ENCODE data around the gene WDFY4.

Gene WDFY4

DNA sequence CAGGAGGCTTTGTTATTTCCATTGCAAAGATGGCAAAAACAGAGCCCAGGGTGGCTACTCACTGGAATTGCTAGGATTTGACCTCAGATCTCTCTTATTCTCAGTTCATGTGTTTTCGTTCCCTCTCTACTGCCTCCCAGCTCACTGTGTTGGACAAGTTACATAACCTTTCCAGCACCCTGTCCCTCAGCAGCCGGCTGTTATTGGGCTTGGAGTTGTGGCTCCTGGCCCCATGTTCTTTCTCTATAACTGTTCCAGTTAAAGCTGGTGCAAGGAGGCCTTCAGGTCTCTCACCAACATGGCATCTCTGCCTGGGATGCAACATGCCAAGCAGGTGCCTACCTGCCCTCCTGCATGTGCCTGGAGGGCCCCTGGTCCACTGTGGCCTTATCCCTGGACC lies 198.2 kb downstream of the WDFY4 start:
- DNase-seq = no peak

DNA sequence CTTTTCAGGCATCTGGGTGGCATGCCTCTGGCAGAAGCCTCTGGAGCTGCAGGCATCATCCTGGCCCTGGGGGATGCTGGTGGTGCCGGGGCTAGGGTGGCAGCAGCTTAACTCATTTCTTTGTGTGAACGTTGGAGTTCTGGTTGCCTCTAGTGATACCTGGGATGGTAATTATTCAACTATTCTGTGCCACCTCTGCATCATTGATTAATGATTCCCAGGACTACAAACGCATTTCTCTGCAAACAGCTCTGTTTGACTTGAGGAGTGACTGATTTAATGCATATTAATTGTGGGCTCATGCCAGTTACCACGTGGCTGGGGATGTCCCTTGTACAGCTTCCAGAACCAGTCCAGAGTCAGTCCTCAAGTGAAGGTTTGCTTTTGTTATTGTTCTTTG lies 199.0 kb downstream of the WDFY4 start:
- no peak for DNase-seq

DNA sequence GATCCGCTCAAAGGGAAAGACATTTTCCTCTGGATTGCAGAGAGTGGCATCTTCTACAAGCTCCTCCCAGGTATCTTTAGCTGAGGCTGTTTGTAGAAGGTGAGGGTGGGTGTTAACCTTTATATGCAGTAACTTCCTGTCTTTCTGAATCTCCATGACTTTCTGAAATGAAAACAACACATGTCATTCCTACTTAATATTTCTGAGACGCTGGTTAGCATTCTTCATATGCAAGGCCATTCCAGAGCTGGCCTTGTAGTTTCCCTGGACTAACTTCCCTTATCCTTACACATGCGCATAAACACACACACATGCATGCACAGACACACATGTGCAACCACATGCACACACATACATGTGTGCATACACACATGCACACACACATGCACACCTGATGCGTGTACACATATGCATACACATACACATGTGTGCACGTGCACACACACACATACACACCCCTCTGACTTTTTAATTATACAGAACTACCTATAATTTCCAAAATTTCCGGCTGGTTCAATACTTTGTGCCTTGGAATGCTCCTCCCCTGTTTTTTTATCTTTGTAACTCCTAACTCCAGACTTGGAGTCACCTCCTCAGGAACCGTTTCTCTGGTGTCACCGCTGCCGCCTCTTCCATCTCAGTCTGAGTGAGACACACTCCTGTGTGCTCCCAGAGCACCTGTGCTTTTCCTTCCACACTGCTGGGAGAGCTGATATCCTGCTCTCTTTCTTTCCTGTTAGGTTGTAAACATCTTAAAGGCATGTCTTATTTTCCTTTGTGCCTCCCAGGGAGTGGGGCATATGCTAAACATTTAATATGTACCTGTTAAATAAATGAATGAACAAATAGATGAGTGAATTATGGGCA lies 199.7 kb downstream of the WDFY4 start:
- DNase-seq = no peak

DNA sequence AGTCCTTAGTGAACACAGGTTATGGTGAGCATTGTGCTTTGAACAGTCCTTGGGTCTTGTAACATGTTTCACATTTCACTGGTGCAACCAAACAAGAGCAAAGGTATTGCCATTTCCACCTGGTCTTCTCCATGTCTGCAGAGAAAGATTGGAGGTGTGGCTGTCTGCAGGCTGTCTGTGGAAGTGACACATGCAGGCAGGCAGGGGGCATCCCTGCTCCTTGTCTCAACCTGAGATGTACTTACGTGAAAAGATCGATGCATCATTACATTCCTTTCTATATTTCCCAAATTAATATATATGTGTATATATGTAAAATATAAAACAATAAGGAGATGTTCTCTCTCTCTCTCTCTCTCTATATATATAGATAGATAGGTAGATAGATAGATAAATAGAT lies 200.7 kb downstream of the WDFY4 start:
- no peak for DNase-seq

DNA sequence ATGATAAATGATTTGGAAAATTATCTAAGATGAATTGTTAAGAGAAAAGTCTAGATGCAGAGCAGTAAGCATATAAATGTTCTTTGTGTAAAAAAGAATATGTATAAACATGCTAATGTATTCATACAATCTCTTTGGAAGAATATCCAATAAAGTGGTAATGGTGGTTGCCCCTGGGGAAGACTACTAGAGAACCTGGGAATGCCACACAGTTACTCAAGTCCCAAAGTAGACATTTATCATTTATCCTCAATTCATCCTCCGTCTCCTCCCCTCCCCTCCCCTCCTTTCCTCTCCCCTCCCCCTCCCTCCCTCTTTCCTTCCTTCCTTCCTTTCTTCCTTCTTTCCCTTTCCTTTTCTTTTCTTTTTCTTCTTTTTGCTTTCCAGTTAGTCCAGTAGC lies 203.3 kb downstream of the WDFY4 start:
- DNase-seq = no peak

DNA sequence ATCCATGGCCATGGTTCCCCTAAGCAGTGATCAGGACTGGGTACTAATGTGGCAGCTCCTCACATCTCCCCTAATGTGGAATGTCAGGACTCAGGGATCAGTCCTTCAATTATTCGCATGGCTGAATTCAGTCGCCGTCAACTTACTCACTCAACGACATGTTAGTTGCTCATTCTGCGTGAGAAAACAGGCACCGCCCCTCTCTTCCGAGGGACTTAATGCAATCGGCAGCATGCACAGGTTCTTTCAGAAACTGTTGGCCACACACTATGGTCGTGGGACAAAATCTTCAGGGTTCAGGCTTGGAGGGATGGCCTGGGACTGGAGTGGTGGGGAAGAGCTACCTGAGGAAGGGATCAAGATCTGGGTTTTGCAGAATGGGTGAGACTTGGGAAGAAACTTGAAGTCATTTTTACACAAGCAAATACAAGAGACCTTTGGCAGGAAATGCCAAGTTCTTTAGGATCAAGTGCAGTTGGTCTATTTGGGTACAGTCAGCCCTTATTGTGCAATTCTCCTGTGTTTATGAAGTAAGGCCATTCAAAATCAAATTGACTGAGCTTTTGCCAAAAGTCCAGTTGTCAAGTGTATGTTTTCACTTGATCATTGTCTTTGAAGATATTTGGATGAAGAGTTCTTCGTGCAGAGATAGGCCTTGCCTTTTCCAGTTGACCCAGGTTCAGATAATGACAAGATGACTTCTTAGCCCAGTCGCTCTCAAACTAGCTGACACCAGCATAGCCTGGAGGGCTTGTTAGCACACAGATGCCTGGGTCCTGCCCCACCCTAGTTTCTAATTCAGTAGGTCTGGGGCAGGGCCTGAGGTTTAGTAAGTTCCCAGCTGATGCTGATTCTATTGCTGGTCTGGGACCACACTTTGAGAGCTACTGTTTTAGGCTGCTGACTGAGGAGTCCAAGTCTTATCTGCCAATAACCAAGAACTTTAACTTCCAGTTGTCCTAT lies 206.5 kb downstream of the WDFY4 start:
- DNase-seq = no peak

DNA sequence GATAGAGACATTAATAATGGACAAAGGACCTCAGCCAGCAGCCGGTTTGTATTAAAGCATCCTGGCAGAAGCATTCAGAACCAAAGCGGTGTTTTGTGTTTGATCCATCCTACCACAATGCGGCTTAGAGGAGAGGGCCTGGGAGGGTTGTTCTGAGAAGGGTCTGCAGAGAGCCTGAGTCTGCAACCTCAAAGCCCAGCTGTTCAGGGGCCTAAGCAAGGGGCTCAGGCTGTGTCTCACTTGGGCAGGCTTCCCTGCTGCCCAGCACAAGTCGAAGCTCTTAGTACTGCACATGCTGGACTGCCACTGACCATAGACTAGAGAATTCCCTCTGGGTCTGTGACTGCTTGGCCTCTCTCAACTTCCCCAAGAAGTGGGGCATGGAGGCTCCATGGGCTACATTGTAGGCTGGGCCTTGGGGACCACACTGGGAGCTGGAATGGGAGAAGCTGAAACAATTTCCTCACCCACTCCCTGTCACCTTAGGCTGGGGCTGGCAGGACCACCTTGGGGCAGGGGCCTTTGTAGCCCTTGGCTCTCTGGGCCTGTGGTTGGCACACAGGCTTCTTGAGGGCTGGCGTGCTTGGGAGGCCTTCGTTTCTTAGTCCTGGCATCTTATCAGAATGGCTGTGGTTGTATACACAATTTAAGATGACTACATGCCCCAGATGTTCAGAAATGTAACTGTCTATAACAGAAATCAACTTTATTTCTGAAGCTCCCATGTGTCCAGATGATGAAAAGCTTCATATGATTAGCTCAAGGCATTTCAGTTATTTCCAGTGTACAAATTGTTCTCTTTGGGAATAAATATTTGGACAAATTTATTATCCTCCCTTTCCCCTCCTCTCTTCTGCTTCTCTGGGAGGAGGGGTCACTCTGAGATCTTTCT lies 210.5 kb downstream of the WDFY4 start:
- no peak for DNase-seq

DNA sequence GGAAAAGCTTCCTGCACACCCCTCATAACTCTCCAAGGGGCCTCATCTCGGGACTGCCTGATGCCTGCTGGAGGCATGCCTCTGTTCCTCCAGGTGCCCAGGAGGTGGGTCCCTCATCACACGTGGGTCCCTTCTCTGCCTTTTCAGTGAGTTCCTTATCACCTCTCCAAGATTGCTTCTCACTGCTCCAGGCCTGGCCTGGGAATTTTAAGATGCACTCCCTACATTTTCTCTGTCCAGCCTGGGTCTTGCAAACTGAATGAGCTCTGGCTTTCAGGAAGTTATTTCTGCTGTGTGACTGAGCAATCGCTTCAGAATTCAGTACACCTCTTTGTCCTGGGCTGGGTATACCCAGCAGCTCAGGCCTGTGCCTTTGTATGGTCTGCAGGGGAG lies 211.1 kb downstream of the WDFY4 start:
- DNase-seq = no peak

DNA sequence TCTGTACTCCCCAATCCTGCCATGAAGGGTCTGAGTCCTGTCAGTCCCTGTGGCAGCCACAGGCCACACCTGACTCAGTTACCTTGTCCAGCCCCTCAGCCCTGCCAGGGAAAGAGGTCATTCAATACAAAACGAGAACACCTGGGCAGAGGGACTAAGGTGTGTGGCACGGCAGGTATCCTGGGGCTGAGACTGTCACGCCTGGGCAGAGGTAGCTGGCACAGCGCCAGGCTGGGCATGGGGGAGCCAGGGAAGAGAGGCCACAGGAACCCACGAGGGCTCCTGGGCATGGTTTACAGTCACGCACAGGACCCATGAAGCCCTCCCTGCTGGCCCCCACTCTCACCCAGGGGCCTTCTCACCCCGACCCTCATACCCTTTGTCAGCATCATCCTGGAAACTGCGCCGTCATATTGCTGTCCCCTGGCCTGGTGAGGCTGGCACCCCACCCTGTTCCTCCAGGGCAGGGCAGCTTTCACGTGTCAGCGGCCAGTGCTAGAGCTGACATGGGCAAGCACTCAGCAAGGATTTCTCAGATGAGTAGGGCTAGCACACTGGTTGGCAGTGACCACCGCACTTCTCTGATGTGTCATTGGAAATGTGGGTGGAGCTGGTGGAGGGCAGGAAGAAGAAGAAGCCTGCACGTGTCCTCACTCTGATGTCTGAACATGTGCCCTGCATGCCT lies 212.2 kb downstream of the WDFY4 start:
- no peak for DNase-seq

DNA sequence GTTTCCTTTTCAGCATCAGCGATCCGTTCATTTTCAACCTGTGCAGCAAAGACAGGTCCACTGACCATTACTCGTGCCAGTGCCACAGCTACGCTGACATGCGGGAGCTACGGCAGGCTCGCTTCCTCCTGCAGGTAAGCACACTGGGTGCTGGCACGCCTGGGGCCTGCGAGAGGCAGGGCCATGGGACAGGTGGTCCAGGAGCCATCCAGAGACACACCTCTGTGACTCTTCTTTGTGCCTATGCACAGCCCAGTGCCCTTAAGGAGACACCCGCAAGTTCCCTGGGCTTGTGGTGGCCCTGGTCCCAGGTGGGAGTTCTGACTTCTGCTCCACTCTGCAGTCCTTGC lies 212.7 kb downstream of the WDFY4 start:
- no peak for DNase-seq

DNA sequence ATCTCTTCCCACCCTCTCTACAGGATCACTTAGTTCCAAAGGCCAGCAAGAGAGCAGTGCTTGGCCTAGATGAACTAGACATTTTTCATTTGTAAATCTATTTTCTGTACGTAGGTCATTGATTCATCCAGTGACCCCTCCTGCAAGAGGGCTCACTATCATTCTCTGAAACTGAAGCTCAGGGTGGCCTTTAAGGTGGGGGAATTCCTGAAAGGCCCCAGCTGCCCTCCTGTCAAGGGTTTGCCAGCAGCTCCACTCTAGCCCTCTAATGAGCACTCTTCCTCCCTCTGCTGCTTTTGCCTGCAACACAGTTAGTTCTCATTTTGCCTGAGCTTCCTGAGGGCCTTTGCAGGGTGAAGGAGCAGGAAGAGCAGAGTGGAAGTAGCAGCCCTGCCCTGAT lies 213.8 kb downstream of the WDFY4 start:
- DNase-seq = no peak

DNA sequence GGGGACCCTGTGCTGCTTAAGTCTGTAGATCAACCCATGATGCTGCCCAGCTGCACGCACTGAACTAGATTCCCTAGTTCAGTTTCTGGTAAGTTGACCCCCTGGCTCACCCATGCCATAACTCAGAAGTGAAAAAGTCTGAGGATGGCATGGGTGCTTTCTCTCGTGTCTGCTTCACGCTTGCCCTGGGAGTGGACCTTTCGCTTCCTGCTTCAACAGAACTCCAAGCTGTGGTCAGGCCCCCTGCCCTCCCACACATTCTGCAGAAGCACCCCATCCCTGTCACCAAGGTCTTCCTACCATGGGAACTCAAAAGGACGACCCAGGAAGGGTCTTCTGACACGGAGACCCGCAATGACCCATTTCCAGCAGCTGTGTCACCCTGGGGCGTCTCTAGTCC lies 215.1 kb downstream of the WDFY4 start:
- no peak for DNase-seq

DNA sequence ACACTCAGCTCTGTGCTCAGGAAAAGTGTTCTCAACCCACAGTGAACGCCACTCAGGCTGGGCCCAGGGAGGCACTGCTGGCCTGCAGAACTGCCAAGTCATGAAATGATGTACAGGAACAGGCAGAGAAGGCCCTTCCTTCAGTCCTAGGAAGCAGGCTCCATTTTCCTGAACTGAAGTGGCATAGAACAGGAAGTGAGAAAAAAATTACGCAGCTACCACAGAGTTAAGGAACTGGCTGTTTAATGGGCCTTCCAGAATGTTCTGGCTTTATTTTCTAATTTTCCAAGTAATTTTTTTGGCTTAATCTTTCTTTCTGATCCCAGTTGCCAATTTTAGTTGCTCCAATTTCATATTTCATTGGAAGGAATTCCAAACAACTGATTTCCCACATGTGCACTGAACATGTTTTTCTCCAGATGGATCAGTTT lies 215.7 kb downstream of the WDFY4 start:
- no peak for DNase-seq

DNA sequence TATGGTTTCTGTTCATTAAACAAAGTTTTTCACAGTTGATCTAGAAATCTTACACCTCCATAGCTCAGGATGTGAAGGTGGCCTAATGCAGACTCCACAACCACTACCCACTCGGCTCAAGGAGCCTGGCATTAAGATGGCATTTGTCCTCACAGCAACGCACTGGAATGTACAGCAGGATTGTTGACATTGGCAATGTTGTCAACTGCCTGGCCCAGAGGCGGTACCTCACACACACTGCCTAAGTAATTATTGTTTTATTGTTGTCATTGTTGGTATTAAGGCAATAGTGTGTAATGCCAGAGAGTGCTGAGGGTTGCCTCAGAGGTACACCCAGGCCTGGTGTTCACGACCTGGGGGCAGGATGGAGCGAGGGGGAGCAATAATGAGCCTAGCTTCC lies 216.6 kb downstream of the WDFY4 start:
- DNase-seq = no peak

DNA sequence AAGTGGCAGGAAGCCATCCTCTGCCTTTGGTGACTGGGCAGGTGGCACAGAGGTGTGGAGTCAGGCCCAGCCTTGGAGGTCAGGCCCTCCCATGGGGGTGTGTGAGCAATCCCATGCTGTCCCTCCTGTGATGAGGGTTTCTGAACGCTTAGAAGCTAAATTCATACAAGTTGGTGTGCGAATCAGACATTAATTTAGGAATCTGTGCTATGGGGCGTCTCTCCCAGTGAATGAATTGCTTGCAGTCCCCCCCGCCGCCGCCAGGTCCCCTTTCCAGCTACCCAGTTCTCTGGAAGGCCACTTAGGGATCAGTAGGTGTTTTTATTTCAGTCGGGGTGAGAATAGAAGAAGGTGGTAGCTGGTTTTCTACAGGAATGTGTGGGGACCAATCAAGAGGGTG lies 217.4 kb downstream of the WDFY4 start:
- DNase-seq = no peak

DNA sequence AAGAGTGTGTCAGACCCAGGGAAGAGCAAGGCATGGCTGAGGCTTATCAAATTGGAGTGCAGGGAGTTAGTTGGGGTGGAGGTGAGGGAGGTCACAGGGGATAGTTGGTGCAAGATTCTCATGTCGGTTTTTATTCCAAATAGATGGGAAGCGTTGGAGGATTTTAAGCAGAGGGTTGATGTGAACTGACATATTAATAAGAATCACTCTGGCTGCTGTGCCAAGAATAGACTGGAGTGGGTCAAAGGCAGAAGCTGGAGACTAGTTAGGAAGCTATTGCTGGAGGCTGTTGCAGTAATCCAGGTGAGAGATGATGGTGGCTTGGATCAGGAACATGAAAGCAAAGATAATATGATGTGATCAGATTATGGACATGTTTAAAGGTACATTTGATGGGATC lies 218.5 kb downstream of the WDFY4 start:
- no peak for DNase-seq

DNA sequence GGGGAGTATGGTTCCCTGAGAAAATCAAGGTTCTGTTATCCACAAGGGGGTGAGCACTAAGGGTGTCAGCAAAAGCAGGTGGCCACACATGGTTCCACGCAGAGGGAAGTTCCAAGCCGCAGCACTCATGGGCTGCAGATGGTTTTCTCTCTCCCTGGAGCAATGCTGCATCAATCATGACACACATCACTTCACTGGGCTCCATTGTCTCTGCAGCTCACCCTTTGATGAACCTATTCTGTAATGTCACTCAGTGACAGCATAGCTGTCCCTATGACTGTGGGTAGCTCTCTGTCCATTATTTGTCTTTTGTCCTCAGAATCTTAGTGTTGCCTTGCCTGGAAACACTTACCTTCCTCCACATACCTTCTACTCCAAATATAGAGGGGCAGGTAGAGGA lies 220.2 kb downstream of the WDFY4 start:
- DNase-seq = no peak

DNA sequence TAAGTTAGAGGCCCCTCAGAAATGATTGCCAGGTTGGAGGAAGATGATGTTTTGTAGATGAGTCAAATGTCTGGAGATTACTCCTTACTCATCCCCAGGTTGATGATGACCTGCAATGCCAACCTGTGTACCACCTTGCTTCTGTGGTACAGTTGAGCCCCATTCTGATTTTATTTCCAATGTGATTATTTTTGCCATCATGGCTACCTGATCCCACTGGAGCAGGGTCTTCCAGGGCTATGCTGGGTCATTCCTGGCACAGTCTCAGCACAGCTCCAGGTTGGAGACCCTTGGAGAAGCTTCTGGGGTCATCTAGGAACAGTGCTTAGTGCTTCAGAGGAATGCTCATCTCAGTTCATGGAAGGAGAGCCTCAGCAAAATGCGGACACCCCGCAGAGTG lies 220.6 kb downstream of the WDFY4 start:
- DNase-seq = no peak

DNA sequence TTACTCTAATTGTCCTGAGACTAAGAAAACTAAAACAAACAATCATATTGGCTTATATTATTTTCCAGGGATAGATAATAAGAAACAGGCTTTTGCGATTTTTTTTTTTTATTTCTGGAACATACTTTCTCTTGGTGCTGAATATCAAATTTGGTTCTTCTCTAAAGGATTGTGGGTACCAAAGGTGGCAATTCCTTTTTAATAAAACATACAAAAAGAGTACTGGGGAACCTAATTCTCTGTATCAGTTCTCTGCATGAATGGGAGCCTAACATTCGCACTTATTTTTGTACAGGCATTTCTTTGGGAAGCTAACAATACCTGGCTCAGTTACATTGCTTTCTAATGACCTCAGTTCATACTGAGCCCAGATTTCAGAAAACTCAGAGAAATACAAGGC lies 222.2 kb downstream of the WDFY4 start:
- no peak for DNase-seq

DNA sequence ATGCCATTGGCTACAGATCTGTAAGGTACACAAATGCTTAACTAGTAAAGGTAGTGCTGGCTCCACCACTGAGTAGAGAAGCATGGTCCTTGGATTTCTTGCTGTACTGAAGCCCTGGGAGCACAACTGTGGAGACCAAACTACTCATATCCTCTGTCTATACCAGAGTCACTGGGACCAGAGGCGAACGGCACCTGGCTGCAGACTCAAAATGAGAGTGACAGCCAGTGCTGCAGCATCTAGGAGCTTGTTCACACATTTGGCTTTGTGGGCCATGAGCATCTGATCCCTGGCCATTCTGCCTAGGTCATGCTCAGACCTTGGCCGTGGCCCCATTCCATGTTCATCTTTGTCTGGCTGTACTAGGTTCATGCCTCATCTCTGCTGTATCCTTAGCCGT lies 223.1 kb downstream of the WDFY4 start:
- DNase-seq = no peak

DNA sequence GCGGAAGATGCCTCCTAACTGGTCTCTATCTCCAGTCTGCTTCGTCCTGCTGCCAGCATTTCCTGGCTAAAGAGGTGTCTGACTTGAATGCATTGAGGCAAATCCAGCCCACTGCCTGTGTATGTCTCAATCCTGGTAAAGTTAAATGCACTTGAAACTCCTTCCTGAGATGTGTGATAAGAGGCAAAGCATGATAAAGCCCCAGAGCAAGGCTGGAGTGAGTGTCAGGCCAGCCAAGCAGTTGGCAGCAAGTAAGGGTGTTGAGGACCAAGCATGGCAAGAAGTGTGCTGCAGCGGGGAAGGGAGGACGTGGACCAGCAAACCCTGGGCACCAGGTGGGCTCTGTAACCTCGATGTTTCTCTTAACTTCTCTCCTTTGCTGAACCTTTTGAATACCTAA lies 225.9 kb downstream of the WDFY4 start:
- no peak for DNase-seq

DNA sequence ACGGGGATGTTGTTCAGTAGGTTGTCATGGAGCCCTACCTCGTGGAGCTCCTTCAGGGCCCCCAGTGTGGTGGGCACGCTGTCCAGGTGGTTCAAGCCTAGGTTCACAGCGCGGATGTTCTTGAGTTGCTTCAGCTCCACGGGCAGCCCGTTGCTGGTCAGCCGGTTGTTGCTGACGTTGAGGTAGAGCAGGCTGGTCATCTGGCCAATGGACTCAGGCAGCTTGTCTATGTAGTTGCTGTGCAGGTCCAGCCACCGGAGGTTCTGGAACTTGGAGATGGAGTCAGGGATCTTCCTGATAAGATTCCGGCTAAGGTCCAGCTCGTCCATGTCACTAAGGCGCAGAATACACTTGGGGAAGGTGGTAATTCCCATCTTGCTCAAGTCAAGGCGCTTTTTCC lies 229.0 kb downstream of the WDFY4 start:
- no peak for DNase-seq

DNA sequence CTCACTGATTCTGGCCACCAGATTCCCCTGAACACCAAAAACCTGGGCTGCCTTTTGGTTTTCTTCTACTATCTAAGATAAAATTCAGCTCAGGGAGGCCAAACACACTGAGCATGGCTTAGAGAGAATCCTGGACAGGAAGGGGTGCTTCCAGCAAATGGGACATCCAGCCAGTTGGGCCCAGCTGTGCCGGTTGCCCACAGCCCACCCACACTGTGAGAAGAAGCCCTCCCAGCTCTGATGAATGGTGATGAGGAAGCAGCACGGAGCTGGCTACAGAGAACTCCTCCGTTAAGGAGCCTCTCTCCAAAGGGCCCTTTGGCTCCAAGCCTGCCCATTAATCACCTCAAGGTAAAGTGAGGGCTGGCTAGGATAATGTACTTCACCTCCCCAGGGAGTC lies 239.1 kb downstream of the WDFY4 start:
- DNase-seq = no peak
